Stimulated activated naive CD4-positive, alpha-beta T cell treated with Interleukin-2 at 50 U/mL for 16 hours (primary cell): ENCODE data around the gene ZFAND2A.
"Not testable (repeated sequence)": the region's sequence is repeated elsewhere in the genome, so short reads cannot be mapped to it uniquely, and the experiment has no call there.

Experiments used
- DNase-seq: peaks from one replicate; lab custom pipeline; 2025; lab: John Stamatoyannopoulos, UW

ZFAND2A gene, protein sequence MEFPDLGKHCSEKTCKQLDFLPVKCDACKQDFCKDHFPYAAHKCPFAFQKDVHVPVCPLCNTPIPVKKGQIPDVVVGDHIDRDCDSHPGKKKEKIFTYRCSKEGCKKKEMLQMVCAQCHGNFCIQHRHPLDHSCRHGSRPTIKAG

DNA sequence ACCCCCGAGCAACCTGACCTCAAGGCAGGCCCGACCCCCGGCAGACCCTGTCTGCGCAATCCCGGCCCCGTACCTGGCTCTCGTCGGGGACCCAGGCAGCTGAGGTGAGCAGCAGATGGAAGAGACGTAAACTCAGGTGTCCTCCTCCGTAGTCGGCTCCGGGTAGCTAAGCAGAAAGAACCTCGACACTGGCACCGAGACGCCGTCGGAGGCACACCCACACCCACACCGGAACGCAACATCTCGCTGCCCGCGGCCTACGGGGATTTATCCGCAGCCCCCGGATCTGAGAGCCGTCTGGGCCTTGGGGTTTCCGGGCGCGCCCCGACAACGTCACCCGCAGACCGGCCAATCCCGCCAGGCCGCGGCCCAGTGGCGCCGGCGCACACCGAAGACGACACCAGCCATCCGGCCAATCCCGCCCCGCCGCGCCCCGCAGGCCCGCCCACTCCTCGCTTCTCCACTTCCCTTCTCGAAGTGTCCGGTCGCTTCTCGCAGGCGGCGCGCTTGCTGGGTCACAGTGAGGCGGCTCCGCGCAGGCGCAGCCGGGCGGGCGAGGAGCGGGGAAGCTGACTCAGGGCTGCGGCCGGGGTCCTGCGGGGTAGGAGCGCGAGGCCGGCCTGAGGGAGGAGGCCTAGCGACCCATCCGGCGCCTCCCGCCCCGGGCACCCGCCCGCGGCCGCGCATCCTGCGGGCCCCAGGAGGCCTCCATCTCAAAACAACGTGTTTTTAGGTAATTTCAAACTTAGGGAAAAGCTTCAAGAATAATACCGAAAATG is at the start of gene ZFAND2A:
Gene ZFAND2A, minus strand, starts transcription at position 306 of the 779 bp plus-strand sequence. CDS start 1,984 bp downstream, outside the sequence.
- peak; percentile 99 for DNase-seq

DNA sequence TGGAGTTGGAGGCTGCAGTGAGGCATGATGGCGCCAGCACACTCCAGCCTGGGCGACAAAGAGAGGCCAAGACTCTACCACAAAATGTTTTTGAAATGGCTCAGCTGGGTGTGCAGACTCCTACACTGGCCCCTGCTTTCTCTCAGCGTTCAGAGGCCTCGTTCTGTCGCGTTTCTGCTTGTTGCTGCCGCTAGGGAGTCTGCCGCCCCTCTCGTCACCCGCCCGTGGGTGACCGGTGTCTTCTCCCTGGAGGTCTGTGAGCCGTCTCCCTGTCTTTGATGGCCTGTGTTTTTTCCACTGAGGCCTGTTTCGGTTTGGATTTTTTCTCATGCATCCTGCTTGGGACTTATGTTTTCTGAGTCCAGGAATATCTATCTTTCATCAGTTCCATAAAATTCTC is 49.1 kb upstream of the ZFAND2A start:
- no peak for DNase-seq

DNA sequence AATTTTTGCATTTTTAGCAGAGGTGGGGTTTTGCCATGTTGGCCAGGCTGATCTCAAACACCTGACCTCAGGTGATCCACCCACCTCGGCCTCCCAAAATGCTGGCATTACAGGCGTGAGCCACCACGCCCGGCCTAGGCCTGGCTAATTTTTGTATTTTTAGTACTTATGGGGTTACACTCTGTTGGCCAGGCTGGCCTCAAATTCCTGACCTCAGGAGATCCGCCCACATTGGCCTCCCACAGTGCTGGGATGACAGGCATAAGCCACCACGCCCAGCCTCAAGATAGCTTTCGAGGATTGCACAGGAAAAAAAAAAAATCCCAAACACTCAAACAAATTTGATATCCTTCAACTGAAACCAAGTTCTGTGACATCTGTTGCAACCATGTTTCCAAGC is 45.7 kb upstream of the ZFAND2A start:
- not testable (repeated sequence) for DNase-seq

DNA sequence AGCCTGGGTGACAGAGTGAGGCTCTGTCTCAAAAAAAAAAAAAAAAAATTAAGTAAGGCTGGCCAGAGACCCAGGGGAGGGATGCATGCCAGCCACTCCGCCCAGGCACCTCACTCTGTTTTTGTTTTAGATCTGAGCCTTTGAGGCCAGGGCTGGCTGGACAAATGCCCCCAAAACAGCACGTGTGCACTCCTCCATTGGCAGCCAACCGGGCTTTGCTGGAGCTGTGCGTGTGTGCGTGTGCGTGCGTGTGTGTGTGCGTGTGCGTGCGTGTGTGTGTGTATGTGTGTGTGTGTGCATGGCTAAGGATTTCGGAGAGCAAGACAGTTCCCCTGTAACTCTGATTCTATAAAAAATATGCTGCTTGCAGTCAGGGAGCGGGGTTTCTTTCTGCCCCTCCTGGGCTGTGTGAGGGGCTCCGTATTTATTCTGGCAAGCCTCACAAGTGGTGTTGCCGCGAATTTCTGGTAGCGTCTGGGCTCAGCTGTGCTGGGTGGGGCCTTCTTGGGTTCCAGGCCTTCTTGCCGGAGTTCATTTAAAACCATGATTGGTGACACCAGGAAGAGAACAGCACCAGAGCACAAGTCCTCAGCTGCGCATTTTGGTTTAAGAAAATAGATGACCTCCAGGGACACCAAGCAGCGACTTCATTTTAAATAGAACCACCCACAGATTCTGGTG is 44.6 kb upstream of the ZFAND2A start:
- no peak for DNase-seq

DNA sequence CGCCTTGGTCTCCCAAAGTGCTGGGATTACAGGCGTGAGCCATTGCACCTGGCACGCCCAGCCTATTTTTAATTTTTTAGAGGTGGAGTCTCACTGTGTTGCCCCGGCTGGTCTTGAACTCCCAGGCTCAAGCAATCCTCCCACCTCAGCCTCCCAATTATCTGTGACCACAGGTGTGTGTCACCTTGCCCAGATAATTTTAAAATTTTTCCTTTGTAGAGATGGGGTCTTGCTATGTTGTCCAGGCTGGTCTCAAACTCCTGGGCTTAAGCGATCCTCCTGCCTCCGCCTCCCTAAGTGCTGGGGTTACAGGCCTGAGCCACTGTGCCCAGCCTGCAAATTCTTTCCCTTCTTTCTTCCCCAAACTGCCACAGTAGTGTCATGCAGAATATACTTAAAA is 42.9 kb upstream of the ZFAND2A start:
- DNase-seq, result not testable (repeated sequence)

DNA sequence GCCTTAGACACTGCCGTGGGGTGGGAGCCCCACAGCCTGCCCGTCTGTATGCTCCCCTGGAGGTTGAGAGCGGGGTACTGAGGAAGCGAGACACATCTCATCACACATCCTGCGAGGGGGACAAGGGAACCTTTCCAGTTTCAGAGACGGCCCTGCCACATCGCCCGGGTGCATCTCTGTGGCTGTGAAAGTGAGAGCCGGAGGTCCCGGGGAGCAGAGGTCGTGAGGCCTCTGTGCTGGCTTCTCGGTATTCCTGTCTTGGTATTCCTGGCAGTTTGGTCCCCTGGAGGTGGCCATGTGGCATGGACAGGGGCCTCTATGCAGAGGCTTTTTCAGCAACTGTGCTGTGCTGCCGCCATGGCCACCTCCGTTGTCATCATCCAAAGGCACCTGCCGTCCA is 41.9 kb upstream of the ZFAND2A start:
- no peak for DNase-seq

DNA sequence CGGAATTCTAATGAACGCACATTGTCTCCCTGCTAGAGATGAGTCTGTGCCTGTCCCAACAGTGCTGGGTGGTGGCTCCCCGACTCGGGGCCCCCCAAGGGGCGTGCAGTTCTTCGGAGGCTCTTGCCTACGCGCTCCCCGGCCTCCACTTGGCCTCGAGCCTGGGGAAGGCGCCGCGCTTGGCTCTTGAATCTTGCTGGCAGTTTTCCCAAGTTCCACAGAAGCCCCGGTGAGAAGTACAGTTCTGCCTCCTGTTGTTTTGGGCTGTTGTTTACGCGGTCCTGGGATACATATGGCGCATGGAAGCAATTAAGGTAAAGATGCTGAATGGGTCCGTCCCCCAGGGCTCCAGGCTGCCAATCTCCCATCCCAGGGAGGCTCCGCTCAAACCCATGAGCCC is 40.0 kb upstream of the ZFAND2A start:
- no peak for DNase-seq

DNA sequence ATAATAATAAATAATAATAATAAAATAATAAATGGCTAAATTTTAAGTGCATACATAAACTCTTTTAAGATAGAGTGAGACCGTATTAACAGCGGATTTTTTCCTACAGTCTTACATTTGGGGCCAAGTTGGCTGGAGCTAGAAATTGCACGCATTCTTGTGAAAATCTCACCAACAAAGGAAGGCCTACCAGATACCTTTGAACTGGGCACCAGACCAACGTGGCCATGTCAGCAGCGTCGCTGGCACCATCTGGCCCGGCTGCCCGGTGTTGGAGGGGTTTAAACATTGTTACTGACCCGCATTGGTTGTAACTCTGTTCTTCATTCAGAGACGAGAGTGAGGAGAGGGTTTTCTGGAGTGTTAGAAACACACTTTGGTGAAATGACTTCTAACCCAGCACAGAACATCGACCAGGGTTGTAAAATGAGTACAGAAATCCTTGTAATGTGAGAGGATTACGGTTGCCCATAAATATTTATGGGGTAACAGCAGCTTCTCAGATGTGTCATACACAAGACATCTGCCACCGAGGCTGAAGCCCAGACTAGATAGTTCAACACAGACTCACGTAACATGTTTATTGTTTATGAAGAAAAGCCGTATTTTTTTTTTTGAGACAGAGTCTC is 38.1 kb upstream of the ZFAND2A start:
- no peak for DNase-seq

DNA sequence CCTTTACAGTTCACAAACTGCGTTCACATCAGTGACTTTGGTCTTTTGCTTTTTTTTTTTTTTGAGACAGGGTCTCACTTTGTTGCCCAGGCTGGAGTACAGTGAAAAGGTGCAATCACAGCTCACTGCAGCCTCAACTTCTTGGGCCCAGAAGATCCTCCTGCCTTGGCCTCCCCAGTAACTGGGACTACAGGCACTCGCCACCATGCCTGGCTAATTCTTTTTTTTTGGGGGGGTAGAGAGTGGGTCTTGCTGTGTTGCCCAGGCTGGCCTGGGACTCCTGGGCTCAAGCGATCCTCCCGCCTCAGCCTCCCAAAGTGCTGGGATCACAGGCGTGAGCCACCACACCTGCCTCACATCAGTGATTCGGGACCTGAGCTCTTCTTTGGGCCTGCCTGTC is 37.0 kb upstream of the ZFAND2A start:
- no peak for DNase-seq

DNA sequence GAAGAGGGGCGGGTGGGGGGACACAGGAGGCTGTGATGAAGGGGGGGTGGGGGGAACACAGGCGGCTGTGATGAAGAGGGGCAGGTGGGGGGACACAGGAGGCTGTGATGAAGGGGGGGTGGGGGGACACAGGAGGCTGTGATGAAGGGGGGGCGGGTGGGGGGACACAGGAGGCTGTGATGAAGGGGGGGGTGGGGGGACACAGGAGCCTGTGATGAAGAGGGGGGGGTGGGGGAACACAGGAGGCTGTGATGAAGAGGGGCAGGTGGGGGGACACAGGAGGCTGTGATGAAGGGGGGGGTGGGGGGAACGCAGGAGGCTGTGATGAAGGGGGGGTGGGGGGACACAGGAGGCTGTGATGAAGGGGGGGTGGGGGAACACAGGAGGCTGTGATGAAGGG is 36.4 kb upstream of the ZFAND2A start:
- DNase-seq, result not testable (repeated sequence)

DNA sequence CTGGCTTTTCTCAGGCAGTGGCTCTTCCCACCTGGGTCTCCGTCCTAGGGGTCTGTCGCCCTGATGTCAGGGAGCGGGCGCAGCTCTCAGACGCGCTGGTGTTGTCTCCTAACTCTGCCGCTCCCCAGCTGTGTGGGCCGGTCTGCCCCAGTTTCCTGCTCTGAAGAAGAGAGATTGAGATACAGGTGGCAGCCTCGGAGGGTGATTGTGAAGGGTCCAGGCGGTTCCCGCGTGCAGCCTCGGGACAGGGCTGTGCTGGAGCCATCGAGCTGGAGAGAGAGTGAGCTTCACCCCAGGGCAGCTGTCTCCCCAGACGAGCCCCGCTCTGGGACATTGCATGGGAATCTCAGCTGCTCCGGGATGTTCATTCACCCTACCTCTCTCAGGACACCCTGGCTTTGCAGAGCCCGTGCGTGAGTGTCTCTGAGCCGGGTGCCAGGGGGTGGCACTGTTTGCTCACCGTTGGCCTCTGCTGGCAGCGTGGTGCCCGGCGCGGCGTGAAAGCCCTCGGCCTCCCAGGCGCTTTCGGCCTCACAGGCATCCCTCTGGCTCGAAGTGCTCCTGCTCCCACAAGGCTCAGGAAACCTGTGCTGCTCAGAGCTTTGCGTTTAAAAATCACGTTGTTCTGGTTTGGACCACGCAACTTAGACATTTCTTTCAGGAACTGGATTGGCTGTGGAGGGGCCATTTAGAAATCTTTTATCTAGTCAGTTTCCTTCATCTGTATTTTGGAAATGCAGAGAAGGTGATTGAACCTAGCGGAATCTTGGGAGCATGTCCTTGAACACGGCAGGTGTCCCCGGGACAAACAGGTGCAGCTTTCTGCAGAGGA is 33.8 kb upstream of the ZFAND2A start:
- no peak for DNase-seq

DNA sequence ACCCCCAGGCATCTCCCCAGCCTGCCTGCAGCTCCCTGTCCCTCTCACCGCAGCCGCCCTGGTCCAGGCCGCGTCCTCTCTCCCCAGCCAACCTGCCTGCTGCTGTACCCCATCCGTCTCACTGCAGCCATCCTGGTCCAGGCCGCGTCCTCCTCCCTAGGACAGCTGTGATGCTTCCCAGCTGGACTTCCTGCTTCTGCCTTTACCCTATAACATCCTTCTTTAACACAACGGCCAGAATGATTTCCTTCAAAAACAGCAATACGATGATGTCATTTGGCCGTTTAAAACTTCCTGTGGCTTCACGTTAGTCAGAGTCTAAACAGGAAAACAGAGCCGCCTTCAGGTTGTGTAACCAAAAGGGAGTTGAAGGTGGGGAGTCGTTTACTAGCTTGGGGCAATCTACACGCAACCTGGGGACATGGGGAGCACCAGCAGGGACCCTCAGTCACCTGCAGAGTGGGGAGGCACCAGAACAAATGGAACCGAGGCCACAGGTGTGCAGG is 32.2 kb upstream of the ZFAND2A start:
- DNase-seq, result no peak

DNA sequence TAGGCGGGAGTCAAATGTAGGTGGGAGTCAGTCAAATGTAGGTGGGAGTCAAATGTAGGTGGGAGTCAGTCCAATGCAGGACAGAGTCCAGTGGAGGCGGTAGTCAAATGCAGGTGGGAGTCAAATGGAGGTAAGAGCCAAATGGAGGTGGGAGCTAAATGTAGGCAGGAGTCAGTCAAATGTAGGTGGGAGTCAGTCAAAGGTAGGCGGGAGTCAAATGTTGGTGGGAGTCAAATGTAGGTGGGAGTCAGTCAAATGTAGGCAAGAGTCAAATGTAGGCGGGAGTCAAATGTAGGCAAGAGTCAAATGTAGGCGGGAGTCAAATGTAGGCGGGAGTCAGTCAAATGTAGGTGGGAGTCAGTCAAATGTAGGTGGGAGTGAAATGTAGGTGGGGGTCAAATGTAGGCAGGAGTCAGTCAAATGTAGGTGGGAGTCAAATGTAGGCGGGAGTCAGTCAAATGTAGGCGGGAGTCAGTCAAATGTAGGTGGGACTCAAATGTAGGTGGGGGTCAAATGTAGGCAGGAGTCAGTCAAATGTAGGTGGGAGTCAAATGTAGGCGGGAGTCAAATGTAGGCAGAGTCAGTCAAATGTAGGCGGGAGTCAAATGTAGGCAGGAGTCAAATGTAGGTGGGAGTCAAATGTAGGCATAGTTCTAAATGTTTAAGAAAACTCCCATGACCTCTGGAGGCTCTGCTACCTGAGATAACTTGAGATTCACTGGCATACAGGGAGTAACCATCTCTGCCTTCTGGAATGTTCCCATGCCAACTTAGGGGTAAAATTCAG is 30.2 kb upstream of the ZFAND2A start:
- no peak for DNase-seq

DNA sequence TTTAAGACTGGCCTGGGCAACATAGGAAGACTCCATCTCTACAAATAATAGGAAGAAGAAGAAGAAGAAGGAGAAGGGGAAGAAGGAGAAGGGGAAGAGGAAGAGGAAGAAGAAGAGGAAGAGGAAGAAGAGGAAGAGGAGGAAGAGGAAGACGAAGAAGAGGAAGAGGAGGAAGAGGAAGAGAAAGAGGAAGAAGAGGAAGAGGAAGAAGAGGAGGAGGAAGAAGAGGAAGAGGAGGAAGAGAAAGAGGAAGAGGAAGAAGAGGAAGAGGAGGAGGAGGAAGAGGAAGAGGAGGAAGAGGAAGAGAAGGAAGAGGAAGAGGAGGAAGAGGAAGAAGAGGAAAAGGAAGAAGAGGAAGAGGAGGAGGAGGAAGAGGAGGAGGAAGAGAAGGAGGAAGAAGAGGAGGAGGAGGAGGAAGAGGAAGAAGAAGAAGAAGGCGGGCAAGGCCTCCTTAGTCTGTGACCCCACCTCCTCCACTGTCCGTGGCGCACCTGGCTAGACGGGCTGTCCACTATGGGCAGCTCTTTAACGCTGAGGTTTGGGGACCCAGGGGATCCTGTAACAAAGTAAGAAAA is 28.8 kb upstream of the ZFAND2A start:
- no peak for DNase-seq

DNA sequence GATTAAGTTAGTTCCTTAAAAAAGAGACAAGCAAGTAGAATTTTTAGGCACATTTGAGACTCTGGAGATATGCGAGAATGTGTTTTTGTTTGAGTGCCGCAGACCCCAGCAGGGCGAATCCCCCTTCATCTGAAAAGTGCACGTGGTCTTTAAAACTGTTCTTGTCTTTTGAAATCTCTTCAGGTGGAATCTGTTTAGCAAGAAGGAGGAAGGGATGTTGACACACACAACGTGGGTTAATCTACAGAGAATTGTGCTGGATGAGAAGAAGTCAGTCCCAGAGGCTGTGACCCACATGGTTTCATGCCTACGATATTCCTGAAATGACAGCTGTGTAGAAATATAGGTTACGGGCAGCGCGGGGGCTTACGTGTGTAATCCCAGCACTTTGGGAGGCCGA is 27.1 kb upstream of the ZFAND2A start:
- DNase-seq, result no peak

DNA sequence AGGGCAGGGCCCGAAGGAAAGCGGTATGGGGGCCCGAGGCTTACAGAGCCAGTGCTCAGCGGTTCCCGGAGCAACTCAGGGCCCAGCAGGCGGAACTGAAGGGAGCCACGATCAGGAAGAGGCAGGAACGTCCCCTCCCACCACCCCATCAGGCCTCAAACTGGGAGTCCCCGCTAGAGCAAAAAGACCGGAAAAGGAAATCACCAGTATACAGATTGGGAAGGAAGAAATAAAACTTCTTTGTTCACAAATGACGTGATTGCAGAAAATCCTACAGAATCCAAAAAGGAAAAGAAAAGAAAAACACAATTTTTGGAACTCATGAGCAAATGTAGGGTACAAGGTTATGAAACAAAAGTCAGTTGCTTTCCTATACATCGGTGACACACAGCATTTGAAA is 21.6 kb upstream of the ZFAND2A start:
- no peak for DNase-seq

DNA sequence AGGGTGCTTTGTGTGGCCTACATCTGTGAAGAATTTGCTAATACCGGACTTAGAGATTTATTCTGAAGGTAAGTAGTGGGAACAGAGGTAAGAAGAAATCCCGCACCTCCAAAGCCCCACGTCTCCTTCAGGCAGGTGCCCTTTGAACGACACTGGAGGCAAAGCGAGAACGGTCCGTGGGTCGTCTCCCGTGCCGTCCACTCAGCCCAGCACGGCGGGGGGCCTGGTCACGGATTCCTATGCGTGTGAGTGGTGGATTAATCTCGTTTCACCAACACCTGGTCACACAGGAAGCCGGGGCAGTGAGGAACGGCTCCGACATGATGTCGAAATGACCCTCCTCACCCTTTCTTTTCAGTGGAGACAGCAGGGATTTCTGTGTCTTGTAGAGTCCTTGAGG is 21.0 kb upstream of the ZFAND2A start:
- no peak for DNase-seq

DNA sequence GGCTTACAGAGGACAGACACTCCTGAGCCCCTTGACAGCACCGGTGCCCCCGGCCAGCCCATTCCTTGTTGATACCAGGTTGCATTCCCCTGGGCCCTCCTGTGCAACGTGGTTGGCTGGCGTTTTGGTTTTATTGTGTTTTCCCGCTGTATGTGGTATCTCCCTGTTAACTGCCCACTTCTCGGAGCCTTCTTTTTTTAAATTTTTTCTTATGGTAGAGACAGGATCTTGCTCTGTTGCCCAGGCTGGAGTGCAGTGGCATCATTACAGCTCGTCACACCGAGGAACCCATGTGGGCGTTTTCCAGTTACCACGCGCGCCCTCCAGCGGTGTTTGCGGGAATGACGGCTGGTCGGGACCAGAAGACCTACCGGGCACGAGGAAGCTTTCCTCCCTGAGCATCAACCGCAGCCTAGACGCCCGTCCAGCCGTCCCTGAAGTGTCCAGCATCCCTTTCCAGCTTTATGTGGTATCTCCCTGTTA is 16.9 kb upstream of the ZFAND2A start:
- DNase-seq, result peak; percentile 69

DNA sequence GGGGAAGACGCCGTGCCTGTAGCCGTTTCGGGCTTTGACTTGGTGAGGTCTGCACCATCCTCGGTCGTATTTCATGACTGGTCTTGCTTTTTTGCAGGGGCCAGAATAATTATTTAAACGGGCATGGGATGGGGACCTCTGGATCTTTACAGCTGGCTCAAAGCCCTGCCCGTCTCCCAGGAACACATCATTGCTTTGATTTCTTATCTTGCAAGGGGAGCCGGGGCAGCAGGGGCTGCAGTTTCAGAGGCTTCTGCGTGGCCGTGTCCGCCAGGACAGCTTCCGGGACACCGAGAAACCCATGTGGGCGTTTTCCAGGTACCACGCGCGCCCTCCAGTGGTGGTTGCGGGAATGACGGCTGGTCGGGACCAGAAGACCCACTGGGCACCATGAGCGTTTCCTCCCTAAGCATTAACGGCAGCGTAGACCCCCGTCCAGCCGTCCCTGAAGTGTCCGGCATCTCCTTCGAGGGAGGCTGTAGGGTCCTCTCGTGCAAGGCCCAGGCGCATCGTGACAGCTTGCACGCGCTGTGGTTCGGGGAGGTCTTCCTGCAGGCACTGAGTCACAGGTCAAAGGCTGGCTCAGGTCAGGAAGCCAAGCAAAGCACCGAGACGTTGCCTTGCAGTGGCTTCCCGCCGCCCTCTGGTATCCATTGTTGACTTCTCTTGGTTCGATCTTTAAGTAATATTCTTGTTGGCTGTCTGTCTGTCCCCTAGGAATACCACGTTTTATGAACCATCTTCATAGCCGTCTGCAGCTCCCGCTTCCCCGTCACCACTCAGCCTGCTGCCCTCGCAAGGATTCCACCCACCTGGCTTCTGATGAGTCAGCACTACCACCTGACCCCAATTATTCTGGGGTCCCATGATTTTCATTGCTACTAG is 16.2 kb upstream of the ZFAND2A start:
- peak; percentile 72 for DNase-seq
